Measurements from ENCODE around the gene CLCN2. TPM values are rescaled to one million over a fixed set of nuclear protein-coding genes. Genes with fewer than 3 reads are reported as not detected.

The CLCN2 gene
- total RNA-seq, 1 experiment from 2014 or later = 4.5 TPM

GRCh38 chr3:184307915-184308314 lies 53.5 kb downstream of the CLCN2 start:
- intact Hi-C loops (cut with micrococcal nuclease) = no loop called here
- no peak overlapping the region for H3K4me3 Mint-ChIP-seq (ENCODE audit: unreplicated experiment)
- no TSS peak for BruUV-seq (replicated peaks)
- H3K36me3 Mint-ChIP-seq (ENCODE audit: insufficient read depth, unreplicated experiment) = peaks cover 65% of the 10 kb centered on the region
- ChIA-PET POLR2A (interaction anchor here (0.6 kb wide), 1 partner anchor 162 kb away, joined by 4 read pairs; no protein-coding TSS in a partner anchor), CTCF (no interaction called here)
- no peak for DNase-seq (ENCODE audit: unreplicated experiment)
- H3K27me3 Mint-ChIP-seq (ENCODE audit: insufficient read depth, unreplicated experiment) = no peaks in the 10 kb centered on the region
- no peak overlapping the region for H3K27ac Mint-ChIP-seq (ENCODE audit: low read depth, unreplicated experiment)
- TF ChIP-seq CTCF (IDR thresholded peaks at IDR 0.05; ENCODE audit: unreplicated experiment) = no peak
- no peaks in the 10 kb centered on the region for H3K4me1 Mint-ChIP-seq (ENCODE audit: insufficient read depth, unreplicated experiment)
- no peaks in the 10 kb centered on the region for H3K9me3 Mint-ChIP-seq (ENCODE audit: unreplicated experiment)

- no TSS peak for BruUV-seq (replicated peaks)
Measured at GRCh38 chr3:184306341-184306972, 54.9 kb downstream of the CLCN2 start.

GRCh38 chr3:184305577-184305976 lies 55.8 kb downstream of the CLCN2 start:
- no peak overlapping the region for H3K27ac Mint-ChIP-seq (ENCODE audit: low read depth, unreplicated experiment)
- POLR2A ChIA-PET = no interaction called here
- H3K36me3 Mint-ChIP-seq (ENCODE audit: insufficient read depth, unreplicated experiment) = peaks cover 89% of the 10 kb centered on the region
- H3K4me3 Mint-ChIP-seq (ENCODE audit: unreplicated experiment) = no peak overlapping the region
- H3K9me3 Mint-ChIP-seq (ENCODE audit: unreplicated experiment) = no peaks in the 10 kb centered on the region
- no peaks in the 10 kb centered on the region for H3K27me3 Mint-ChIP-seq (ENCODE audit: insufficient read depth, unreplicated experiment)
- intact Hi-C loops (cut with micrococcal nuclease) = no loop called here
- no peaks in the 10 kb centered on the region for H3K4me1 Mint-ChIP-seq (ENCODE audit: insufficient read depth, unreplicated experiment)
- peak; percentile 39 for DNase-seq (ENCODE audit: unreplicated experiment)
- TF ChIP-seq CTCF (IDR thresholded peaks at IDR 0.05; ENCODE audit: unreplicated experiment) = peak; percentile 26
- CTCF ChIA-PET = interaction anchor here (0.7 to 1.1 kb wide), 4 partner anchors 10 to 34 kb away, joined by 3 to 7 read pairs (median 3); no protein-coding TSS in a partner anchor
- no TSS peak for BruUV-seq (replicated peaks)

More at GRCh38 chr3:184306341-184306972, 54.9 kb downstream of the CLCN2 start:
- H3K4me3 Mint-ChIP-seq (ENCODE audit: unreplicated experiment) = no peak overlapping the region
- H3K27me3 Mint-ChIP-seq (ENCODE audit: insufficient read depth, unreplicated experiment) = no peaks in the 10 kb centered on the region
- peak overlapping the region; percentile 0 for H3K27ac Mint-ChIP-seq (ENCODE audit: low read depth, unreplicated experiment)
- H3K4me1 Mint-ChIP-seq (ENCODE audit: insufficient read depth, unreplicated experiment) = no peaks in the 10 kb centered on the region
- no peak for TF ChIP-seq CTCF (IDR thresholded peaks at IDR 0.05; ENCODE audit: unreplicated experiment)
- peaks cover 80% of the 10 kb centered on the region for H3K36me3 Mint-ChIP-seq (ENCODE audit: insufficient read depth, unreplicated experiment)
- H3K9me3 Mint-ChIP-seq (ENCODE audit: unreplicated experiment) = no peaks in the 10 kb centered on the region
- intact Hi-C loops (cut with micrococcal nuclease) = no loop called here
- ChIA-PET CTCF (interaction anchor here (0.6 to 1.0 kb wide), 9 partner anchors 10 to 401 kb away, joined by 3 to 7 read pairs (median 4); no protein-coding TSS in a partner anchor), POLR2A (no interaction called here)
- no peak for DNase-seq (ENCODE audit: unreplicated experiment)

GRCh38 chr3:184300378-184300720 lies 61.1 kb downstream of the CLCN2 start:
- Mint-ChIP-seq H3K36me3 (ENCODE audit: insufficient read depth, unreplicated experiment) (peaks cover 58% of the 10 kb centered on the region), H3K4me3 (ENCODE audit: unreplicated experiment) (peak overlapping the region; percentile 83), H3K27ac (ENCODE audit: low read depth, unreplicated experiment) (peak overlapping the region; percentile 82), H3K9me3 (ENCODE audit: unreplicated experiment) (no peaks in the 10 kb centered on the region), H3K4me1 (ENCODE audit: insufficient read depth, unreplicated experiment) (peaks cover 5% of the 10 kb centered on the region), H3K27me3 (ENCODE audit: insufficient read depth, unreplicated experiment) (no peaks in the 10 kb centered on the region)
- no peak for TF ChIP-seq CTCF (IDR thresholded peaks at IDR 0.05; ENCODE audit: unreplicated experiment)
- TSS peak; percentile 35 for BruUV-seq (replicated peaks)
- ChIA-PET POLR2A (interaction anchor here (1.0 to 2.2 kb wide), 5 partner anchors 16 to 124 kb away, joined by 3 to 16 read pairs (median 8); partner anchors contain the start of gene EEF1AKMT4), CTCF (interaction anchor here (0.5 to 1.4 kb wide), 5 partner anchors 11 to 164 kb away, joined by 3 to 6 read pairs (median 4); no protein-coding TSS in a partner anchor)
- intact Hi-C loops (cut with micrococcal nuclease) = no loop called here
- peak; percentile 13 for DNase-seq (ENCODE audit: unreplicated experiment)
